ENCODE results near the gene EPHA10. TPM values are rescaled to one million over a fixed set of nuclear protein-coding genes. Genes with fewer than 3 reads are reported as not detected.

Gene EPHA10
- total RNA-seq, 2 donors from 2014 or later: 0.22 TPM; not detected in 1

- no peaks in the 10 kb centered on the region for H3K4me1 ChIP-seq
- H3K36me3 ChIP-seq: no peaks in the 10 kb centered on the region
- no peaks in the 10 kb centered on the region for H3K9me3 ChIP-seq
- no peaks in the 10 kb centered on the region for H3K27me3 ChIP-seq
- TF ChIP-seq, protein P1, sequence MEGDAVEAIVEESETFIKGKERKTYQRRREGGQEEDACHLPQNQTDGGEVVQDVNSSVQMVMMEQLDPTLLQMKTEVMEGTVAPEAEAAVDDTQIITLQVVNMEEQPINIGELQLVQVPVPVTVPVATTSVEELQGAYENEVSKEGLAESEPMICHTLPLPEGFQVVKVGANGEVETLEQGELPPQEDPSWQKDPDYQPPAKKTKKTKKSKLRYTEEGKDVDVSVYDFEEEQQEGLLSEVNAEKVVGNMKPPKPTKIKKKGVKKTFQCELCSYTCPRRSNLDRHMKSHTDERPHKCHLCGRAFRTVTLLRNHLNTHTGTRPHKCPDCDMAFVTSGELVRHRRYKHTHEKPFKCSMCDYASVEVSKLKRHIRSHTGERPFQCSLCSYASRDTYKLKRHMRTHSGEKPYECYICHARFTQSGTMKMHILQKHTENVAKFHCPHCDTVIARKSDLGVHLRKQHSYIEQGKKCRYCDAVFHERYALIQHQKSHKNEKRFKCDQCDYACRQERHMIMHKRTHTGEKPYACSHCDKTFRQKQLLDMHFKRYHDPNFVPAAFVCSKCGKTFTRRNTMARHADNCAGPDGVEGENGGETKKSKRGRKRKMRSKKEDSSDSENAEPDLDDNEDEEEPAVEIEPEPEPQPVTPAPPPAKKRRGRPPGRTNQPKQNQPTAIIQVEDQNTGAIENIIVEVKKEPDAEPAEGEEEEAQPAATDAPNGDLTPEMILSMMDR (IDR thresholded peaks at IDR 0.05): no peak
- no peak for DNase-seq (ENCODE audit: low spot score)
- no peak overlapping the region for H3K27ac ChIP-seq
- no peak overlapping the region for H3K4me3 ChIP-seq
Observed at GRCh38 chr1:37667023-37667671, 97.8 kb downstream of the EPHA10 start.

- Histone ChIP-seq H3K27ac (no peak overlapping the region), H3K4me1 (no peaks in the 10 kb centered on the region), H3K4me3 (no peak overlapping the region), H3K9me3 (no peaks in the 10 kb centered on the region), H3K27me3 (no peaks in the 10 kb centered on the region), H3K36me3 (no peaks in the 10 kb centered on the region)
- TF ChIP-seq, protein P1 (IDR thresholded peaks at IDR 0.05): no peak
- no peak for DNase-seq (ENCODE audit: low spot score)
Observed at GRCh38 chr1:37666241-37666867, 98.6 kb downstream of the EPHA10 start.

Other genes starting within 250 kb of the EPHA10 start
- gene SNIP1, start 210.8 kb downstream of the EPHA10 start, total RNA-seq: 10 to 100 TPM in 1 of 2 donors, 1 to 10 TPM in 1; 4.4 to 12.0 TPM
- gene DNALI1, start 208.2 kb downstream of the EPHA10 start, total RNA-seq: 1 to 10 TPM; 3.9 to 6.1 TPM
- 10 to 100 TPM; 15.4 to 22.2 TPM for gene GNL2, start 169.2 kb downstream of the EPHA10 start, total RNA-seq
- 1 to 10 TPM; 6.3 to 9.1 TPM for gene RSPO1, start 130.2 kb downstream of the EPHA10 start, total RNA-seq
- under 1 TPM; 0.48 to 0.55 TPM for gene CDCA8, start 72.6 kb downstream of the EPHA10 start, total RNA-seq
- 1 to 10 TPM in 1 of 2 donors, under 1 TPM in 1; 0.67 to 1.0 TPM for gene MANEAL, start 28.7 kb upstream of the EPHA10 start, total RNA-seq
- 10 to 100 TPM; 71.5 to 89.3 TPM for gene C1orf122, start 42.7 kb upstream of the EPHA10 start, total RNA-seq
- gene YRDC, start 43.1 kb upstream of the EPHA10 start, total RNA-seq: 1 to 10 TPM; 6.1 to 8.6 TPM
- 1 to 10 TPM; 2.3 to 4.8 TPM for gene MTF1, start 94.5 kb upstream of the EPHA10 start, total RNA-seq
- 10 to 100 TPM; 13.2 to 16.7 TPM for gene INPP5B, start 181.9 kb upstream of the EPHA10 start, total RNA-seq
- 10 to 100 TPM; 20.4 to 22.1 TPM for gene SF3A3, start 224.9 kb upstream of the EPHA10 start, total RNA-seq
- gene FHL3, start 240.4 kb upstream of the EPHA10 start, total RNA-seq: 10 to 100 TPM in 1 of 2 donors, 1 to 10 TPM in 1; 8.0 to 16.0 TPM
- 10 to 100 TPM; 29.2 to 53.7 TPM for gene UTP11, start 247.6 kb upstream of the EPHA10 start, total RNA-seq